WTC11 (cell line): Measurements from ENCODE around the gene KSR1. TPM values are rescaled to one million over a fixed set of nuclear protein-coding genes. Genes with fewer than 3 reads are reported as not detected.

ENCODE experiments used
- ATAC-seq: fragments of 200-7000 bp; cut with Tn5 transposase; 2 replicates; pipeline ENCODE4 v1.10.0; 2021; ENCODE audit warnings: mild to moderate bottlenecking, moderate library complexity
- CTCF ChIA-PET: fragments of 300-600 bp; sonication (Branson Sonifier 250); formaldehyde crosslinking; loops from one replicate; lab custom pipeline; 2021; ENCODE audit warnings: antibody characterized with exemption; lab: Charles Lee
- POLR2A ChIA-PET: fragments of 350-600 bp; sonication (Branson Sonifier 250); formaldehyde crosslinking; loops from one replicate; lab custom pipeline; 2021; ENCODE audit warnings: antibody characterized with exemption; lab: Charles Lee
- DNase-seq: peaks from one replicate; pipeline ENCODE4 v3.0.0; 2021; ENCODE audit warnings: low spot score
- H3K27ac Mint-ChIP-seq: 2 replicates; pipeline ENCODE4 v1.8.0; 2021; ENCODE audit warnings: mixed read lengths
- H3K27me3 Mint-ChIP-seq: 2 replicates; pipeline ENCODE4 v1.8.0; 2021; ENCODE audit warnings: low read depth, mild to moderate bottlenecking, moderate library complexity, mixed read lengths
- H3K36me3 Mint-ChIP-seq: 2 replicates; pipeline ENCODE4 v1.8.0; 2021; ENCODE audit warnings: mixed read lengths
- H3K4me1 Mint-ChIP-seq: 2 replicates; pipeline ENCODE4 v1.8.0; 2022; ENCODE audit warnings: mixed read lengths
- H3K4me3 Mint-ChIP-seq: 2 replicates; pipeline ENCODE4 v1.8.0; 2021; ENCODE audit warnings: mild to moderate bottlenecking, moderate library complexity, mixed read lengths
- H3K9me3 Mint-ChIP-seq: 2 replicates; pipeline ENCODE4 v1.8.0; 2021; ENCODE audit warnings: mixed read lengths
- GTF2I ChIP-seq: fragments of 250-450 bp; sonication (Bioruptor Pico); conservative IDR thresholded peaks from 2 replicates; pipeline ENCODE4 v1.4.0; 2021; ENCODE audit warnings: mild to moderate bottlenecking
- NFE2L1 ChIP-seq: sonication (generic); formaldehyde crosslinking; IDR thresholded peaks from 2 replicates; pipeline ENCODE4 v1.8.1; 2023; ENCODE audit warnings: missing genetic modification reagents
- ZNF121 ChIP-seq: sonication (generic); formaldehyde crosslinking; IDR thresholded peaks from 2 replicates; pipeline ENCODE4 v1.8.0; 2023; ENCODE audit warnings: missing genetic modification reagents
- ZNF263 ChIP-seq: sonication (generic); formaldehyde crosslinking; IDR thresholded peaks from 2 replicates; pipeline ENCODE4 v1.8.1; 2022; ENCODE audit warnings: low read depth, mild to moderate bottlenecking, moderate library complexity, missing genetic modification reagents
- total RNA-seq: library from RNA; stranded (reverse); gene quantifications from 3 replicates; pipeline ENCODE4 v1.2.3, GENCODE V29; 2021
- TF ChIP-seq, protein P1 (sequence below): sonication (generic); formaldehyde crosslinking; IDR thresholded peaks from 2 replicates; pipeline ENCODE4 v1.8.0; 2023; ENCODE audit warnings: missing genetic modification reagents, mild to moderate bottlenecking, borderline replicate concordance
- TF ChIP-seq, protein P2 (sequence below): fragments of 250-450 bp; sonication (Bioruptor Pico); IDR thresholded peaks from 2 replicates; pipeline ENCODE4 v1.9.0; 2021; ENCODE audit warnings: mild to moderate bottlenecking
- TF ChIP-seq, protein P3 (sequence below): sonication (generic); formaldehyde crosslinking; IDR thresholded peaks from 2 replicates; pipeline ENCODE4 v1.8.1; 2023; ENCODE audit warnings: mild to moderate bottlenecking, missing genetic modification reagents
- TF ChIP-seq, protein P4 (sequence below): sonication (generic); formaldehyde crosslinking; IDR thresholded peaks from 2 replicates; pipeline ENCODE4 v1.8.1; 2022; ENCODE audit warnings: mild to moderate bottlenecking, moderate library complexity, missing genetic modification reagents
- TF ChIP-seq, protein P5 (sequence below): sonication (generic); formaldehyde crosslinking; IDR thresholded peaks from 2 replicates; pipeline ENCODE4 v1.8.1; 2023; ENCODE audit warnings: mild to moderate bottlenecking, missing genetic modification reagents, moderate library complexity
- TF ChIP-seq, protein P6 (sequence below): fragments of 200-600 bp; IDR thresholded peaks from 2 replicates; pipeline ENCODE4 v1.8.0; 2022; ENCODE audit warnings: antibody characterized with exemption

The KSR1 gene
- total RNA-seq, 1 experiment from 2014 or later, result 45.5 TPM

DNA sequence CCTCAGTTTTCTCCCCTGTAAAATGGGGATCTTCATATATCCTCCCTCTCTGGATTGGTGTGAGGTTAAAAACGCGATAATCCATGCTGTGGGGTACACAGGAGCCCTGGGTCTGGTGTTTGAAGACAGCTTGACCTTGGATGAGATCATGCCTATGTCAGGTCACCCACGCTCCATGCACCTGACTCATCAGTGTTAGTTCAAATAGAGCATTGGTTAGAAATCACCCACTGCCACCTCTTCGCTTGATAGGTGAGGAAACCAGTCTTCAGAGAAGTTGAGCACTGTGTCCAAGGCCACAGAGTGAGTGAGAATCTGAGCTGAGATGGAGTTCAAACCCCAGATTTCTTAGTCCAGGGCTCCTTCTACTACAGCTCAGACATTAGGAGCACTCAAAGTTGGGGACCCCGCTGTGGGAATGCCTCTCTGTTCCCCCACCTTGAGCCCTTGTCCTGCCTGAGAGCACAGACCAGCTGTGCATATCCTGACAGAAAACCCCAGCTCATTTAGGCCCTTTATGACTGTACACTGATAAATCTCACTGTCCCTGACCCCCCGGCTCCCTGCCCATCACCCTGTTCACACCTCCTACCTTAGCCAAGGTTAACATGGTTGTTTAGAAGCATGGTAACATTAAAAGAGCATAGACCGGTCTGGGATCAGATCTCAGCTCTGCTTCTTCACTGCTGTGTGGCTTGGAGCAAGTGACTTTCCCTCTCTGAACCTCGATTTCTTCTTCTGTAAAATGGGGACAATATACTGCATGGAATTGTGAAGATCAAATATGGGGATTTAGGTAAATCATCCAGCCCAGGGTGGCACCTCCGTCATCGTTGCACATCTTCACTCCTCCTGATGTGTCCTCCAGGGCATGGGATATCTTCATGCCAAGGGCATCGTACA, 152.3 kb downstream of the KSR1 start (continued):
- TF ChIP-seq, protein P1, sequence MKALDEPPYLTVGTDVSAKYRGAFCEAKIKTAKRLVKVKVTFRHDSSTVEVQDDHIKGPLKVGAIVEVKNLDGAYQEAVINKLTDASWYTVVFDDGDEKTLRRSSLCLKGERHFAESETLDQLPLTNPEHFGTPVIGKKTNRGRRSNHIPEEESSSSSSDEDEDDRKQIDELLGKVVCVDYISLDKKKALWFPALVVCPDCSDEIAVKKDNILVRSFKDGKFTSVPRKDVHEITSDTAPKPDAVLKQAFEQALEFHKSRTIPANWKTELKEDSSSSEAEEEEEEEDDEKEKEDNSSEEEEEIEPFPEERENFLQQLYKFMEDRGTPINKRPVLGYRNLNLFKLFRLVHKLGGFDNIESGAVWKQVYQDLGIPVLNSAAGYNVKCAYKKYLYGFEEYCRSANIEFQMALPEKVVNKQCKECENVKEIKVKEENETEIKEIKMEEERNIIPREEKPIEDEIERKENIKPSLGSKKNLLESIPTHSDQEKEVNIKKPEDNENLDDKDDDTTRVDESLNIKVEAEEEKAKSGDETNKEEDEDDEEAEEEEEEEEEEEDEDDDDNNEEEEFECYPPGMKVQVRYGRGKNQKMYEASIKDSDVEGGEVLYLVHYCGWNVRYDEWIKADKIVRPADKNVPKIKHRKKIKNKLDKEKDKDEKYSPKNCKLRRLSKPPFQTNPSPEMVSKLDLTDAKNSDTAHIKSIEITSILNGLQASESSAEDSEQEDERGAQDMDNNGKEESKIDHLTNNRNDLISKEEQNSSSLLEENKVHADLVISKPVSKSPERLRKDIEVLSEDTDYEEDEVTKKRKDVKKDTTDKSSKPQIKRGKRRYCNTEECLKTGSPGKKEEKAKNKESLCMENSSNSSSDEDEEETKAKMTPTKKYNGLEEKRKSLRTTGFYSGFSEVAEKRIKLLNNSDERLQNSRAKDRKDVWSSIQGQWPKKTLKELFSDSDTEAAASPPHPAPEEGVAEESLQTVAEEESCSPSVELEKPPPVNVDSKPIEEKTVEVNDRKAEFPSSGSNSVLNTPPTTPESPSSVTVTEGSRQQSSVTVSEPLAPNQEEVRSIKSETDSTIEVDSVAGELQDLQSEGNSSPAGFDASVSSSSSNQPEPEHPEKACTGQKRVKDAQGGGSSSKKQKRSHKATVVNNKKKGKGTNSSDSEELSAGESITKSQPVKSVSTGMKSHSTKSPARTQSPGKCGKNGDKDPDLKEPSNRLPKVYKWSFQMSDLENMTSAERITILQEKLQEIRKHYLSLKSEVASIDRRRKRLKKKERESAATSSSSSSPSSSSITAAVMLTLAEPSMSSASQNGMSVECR (CRISPR knock-in tag), result no peak
- TF ChIP-seq GTF2I (no peak), ZNF121 (CRISPR knock-in tag) (no peak), NFE2L1 (no peak)
- TF ChIP-seq, protein P2, sequence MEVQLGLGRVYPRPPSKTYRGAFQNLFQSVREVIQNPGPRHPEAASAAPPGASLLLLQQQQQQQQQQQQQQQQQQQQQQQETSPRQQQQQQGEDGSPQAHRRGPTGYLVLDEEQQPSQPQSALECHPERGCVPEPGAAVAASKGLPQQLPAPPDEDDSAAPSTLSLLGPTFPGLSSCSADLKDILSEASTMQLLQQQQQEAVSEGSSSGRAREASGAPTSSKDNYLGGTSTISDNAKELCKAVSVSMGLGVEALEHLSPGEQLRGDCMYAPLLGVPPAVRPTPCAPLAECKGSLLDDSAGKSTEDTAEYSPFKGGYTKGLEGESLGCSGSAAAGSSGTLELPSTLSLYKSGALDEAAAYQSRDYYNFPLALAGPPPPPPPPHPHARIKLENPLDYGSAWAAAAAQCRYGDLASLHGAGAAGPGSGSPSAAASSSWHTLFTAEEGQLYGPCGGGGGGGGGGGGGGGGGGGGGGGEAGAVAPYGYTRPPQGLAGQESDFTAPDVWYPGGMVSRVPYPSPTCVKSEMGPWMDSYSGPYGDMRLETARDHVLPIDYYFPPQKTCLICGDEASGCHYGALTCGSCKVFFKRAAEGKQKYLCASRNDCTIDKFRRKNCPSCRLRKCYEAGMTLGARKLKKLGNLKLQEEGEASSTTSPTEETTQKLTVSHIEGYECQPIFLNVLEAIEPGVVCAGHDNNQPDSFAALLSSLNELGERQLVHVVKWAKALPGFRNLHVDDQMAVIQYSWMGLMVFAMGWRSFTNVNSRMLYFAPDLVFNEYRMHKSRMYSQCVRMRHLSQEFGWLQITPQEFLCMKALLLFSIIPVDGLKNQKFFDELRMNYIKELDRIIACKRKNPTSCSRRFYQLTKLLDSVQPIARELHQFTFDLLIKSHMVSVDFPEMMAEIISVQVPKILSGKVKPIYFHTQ (CRISPR knock-in tag), result no peak
- TF ChIP-seq, protein P3, sequence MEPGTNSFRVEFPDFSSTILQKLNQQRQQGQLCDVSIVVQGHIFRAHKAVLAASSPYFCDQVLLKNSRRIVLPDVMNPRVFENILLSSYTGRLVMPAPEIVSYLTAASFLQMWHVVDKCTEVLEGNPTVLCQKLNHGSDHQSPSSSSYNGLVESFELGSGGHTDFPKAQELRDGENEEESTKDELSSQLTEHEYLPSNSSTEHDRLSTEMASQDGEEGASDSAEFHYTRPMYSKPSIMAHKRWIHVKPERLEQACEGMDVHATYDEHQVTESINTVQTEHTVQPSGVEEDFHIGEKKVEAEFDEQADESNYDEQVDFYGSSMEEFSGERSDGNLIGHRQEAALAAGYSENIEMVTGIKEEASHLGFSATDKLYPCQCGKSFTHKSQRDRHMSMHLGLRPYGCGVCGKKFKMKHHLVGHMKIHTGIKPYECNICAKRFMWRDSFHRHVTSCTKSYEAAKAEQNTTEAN (CRISPR knock-in tag), result no peak
- TF ChIP-seq, protein P4, sequence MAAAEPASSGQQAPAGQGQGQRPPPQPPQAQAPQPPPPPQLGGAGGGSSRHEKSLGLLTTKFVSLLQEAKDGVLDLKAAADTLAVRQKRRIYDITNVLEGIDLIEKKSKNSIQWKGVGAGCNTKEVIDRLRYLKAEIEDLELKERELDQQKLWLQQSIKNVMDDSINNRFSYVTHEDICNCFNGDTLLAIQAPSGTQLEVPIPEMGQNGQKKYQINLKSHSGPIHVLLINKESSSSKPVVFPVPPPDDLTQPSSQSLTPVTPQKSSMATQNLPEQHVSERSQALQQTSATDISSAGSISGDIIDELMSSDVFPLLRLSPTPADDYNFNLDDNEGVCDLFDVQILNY (CRISPR knock-in tag), result no peak
- TF ChIP-seq, protein P5, sequence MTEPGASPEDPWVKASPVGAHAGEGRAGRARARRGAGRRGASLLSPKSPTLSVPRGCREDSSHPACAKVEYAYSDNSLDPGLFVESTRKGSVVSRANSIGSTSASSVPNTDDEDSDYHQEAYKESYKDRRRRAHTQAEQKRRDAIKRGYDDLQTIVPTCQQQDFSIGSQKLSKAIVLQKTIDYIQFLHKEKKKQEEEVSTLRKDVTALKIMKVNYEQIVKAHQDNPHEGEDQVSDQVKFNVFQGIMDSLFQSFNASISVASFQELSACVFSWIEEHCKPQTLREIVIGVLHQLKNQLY (CRISPR knock-in tag), result no peak
- TF ChIP-seq, all 79 proteins: peak for 0

DNA sequence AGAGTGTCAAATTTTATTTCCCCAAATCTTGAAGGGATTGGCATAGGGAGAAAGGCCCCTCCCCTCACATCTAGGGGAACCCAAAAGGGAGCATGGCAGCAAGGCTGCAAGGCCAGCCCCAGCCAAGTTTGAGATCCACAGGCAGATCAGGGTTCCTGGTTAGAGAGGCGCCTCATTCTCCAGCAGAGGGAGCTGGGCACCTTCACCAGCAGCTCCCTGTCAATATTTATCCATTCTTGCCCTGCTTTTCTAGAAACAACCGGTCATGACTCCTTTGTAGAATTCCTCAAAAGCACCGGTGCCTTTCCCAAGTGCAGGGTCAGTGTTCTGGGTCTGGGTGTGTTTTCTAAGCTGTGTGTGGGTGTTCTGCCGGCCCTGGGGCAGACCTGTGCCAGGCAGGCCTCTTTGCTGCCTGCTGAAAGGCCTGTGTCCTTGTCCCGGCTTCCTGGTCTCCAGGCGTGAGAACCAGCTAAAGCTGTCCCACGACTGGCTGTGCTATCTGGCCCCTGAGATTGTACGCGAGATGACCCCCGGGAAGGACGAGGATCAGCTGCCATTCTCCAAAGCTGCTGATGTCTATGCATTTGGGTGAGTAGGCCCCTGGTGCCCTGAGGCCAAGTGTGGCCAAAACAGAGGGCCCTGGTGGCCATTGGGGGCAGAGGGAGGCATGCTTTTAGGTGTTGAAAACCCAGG, 153.5 kb downstream of the KSR1 start:
- Mint-ChIP-seq H3K27me3 (no peaks in the 10 kb centered on the region), H3K4me1 (no peaks in the 10 kb centered on the region), H3K9me3 (no peaks in the 10 kb centered on the region)
- ATAC-seq, result peak; percentile 82
- TF ChIP-seq ZNF263, result no peak
- TF ChIP-seq, protein P6, sequence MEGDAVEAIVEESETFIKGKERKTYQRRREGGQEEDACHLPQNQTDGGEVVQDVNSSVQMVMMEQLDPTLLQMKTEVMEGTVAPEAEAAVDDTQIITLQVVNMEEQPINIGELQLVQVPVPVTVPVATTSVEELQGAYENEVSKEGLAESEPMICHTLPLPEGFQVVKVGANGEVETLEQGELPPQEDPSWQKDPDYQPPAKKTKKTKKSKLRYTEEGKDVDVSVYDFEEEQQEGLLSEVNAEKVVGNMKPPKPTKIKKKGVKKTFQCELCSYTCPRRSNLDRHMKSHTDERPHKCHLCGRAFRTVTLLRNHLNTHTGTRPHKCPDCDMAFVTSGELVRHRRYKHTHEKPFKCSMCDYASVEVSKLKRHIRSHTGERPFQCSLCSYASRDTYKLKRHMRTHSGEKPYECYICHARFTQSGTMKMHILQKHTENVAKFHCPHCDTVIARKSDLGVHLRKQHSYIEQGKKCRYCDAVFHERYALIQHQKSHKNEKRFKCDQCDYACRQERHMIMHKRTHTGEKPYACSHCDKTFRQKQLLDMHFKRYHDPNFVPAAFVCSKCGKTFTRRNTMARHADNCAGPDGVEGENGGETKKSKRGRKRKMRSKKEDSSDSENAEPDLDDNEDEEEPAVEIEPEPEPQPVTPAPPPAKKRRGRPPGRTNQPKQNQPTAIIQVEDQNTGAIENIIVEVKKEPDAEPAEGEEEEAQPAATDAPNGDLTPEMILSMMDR, result peak; percentile 18; the same call in 1 of the 2 replicates
- TF ChIP-seq, all 79 proteins: peak for 1
- DNase-seq, result peak; percentile 50
- Mint-ChIP-seq H3K4me3 (no peak overlapping the region), H3K36me3 (peaks cover 37% of the 10 kb centered on the region), H3K27ac (peak overlapping the region; percentile 57)
- ChIA-PET CTCF (interaction anchor here (0.8 to 5.5 kb wide), 20 partner anchors 9 to 373 kb away, joined by 3 to 48 read pairs (median 4); partner anchors contain the start of gene KSR1), POLR2A (no interaction called here)
